Prostate gland (tissue), 2 donors: Measurements from ENCODE around the gene TMPRSS11E.

ENCODE experiments used
- CTCF ChIP-seq, 4 experiments: fragments of 200-600 bp in 2 of 4; fragments of 450-650 bp in 2 of 4; sonication (generic) in 2 of 4; IDR thresholded peaks; 1 replicate in 3 of 4; 2 replicates in 1 of 4; pipeline ENCODE4 v1.5.1; 2016 to 2019; ENCODE audit warnings: antibody characterized with exemption in 4 of 4, mild to moderate bottlenecking in 2 of 4, moderate library complexity in 2 of 4
- POLR2AphosphoS5 ChIP-seq: sonication (generic); formaldehyde crosslinking; IDR thresholded peaks from one replicate; pipeline ENCODE4 v1.6.1; 2017; ENCODE audit warnings: antibody characterized with exemption

- TF ChIP-seq CTCF (IDR thresholded peaks at IDR 0.05) (no peak), POLR2AphosphoS5 (no peak)
These were observed 12.8 kb downstream of the TMPRSS11E start for GRCh38 chr4:68460085-68460484.
